Esophagus muscularis mucosa (tissue), 3 donors: Measurements from ENCODE around the gene IL1R2.

Source experiments
- CTCF ChIP-seq, 3 experiments: fragments of 200-600 bp in 2 of 3; fragments of 450-650 bp in 1 of 3; sonication (generic) in 2 of 3; IDR thresholded peaks; one replicate each; pipeline ENCODE4 v1.5.1; 2017 to 2019; ENCODE audit warnings: antibody characterized with exemption in 3 of 3, mild to moderate bottlenecking in 2 of 3, moderate library complexity in 1 of 3
- EP300 ChIP-seq: sonication (generic); formaldehyde crosslinking; IDR thresholded peaks from one replicate; pipeline ENCODE4 v1.6.1; 2017; ENCODE audit warnings: antibody characterized with exemption

- TF ChIP-seq CTCF (IDR thresholded peaks at IDR 0.05), result no peak
- no peak for TF ChIP-seq EP300
Observed at GRCh38 chr2:102000012-102000411, 8.3 kb downstream of the IL1R2 start.
